Thyroid gland (tissue), 4 donors: ENCODE results near the gene KIAA1586. TPM values are rescaled to one million over a fixed set of nuclear protein-coding genes. Genes with fewer than 3 reads are reported as not detected.
"Not testable (repeated sequence)": the region's sequence is repeated elsewhere in the genome, so short reads cannot be mapped to it uniquely, and the experiment has no call there.

Experiments
- DNase-seq, 2 donors: peaks; one replicate each; pipeline ENCODE4 v3.0.0-alpha.2; 2019
- H3K27ac ChIP-seq, 3 donors: fragments of 200-600 bp; sonication (generic); 1 replicate in 2 of 3; 2 replicates in 1 of 3; pipeline ENCODE4 v1.5.1; 2016 to 2019; ENCODE audit warnings: mild to moderate bottlenecking in 1 of 3, moderate library complexity in 1 of 3
- H3K27me3 ChIP-seq: fragments of 200-600 bp; sonication (generic); one replicate; pipeline ENCODE4 v1.5.1; 2019
- H3K36me3 ChIP-seq, 2 donors: fragments of 200-600 bp; sonication (generic); one replicate each; pipeline ENCODE4 v1.5.1; 2016 to 2019
- H3K4me1 ChIP-seq, 2 donors: fragments of 200-600 bp; sonication (generic); one replicate each; pipeline ENCODE4 v1.5.1; 2017 to 2019
- H3K4me3 ChIP-seq, 3 donors: fragments of 200-600 bp; sonication (generic); replicated peaks in 1 of 3; 1 replicate in 2 of 3; 2 replicates in 1 of 3; pipeline ENCODE4 v1.5.1; 2016; ENCODE audit warnings: mild to moderate bottlenecking in 1 of 3
- H3K9me3 ChIP-seq: fragments of 200-600 bp; sonication (generic); one replicate; pipeline ENCODE4 v1.5.1; 2017
- CTCF ChIP-seq, 6 experiments: fragments of 200-600 bp in 3 of 6; fragments of 450-650 bp in 3 of 6; sonication (generic) in 3 of 6; IDR thresholded peaks; one replicate each; pipeline ENCODE4 v1.5.1; 2016 to 2019; ENCODE audit warnings: antibody characterized with exemption in 6 of 6, mild to moderate bottlenecking in 2 of 6, inconsistent platforms in 1 of 6, moderate library complexity in 1 of 6
- POLR2A ChIP-seq, 2 donors: fragments of 450-650 bp; IDR thresholded peaks; one replicate each; pipeline ENCODE4 v1.6.1; 2017; ENCODE audit warnings: antibody characterized with exemption in 2 of 2, mild to moderate bottlenecking in 2 of 2, moderate library complexity in 1 of 2
- WGBS, 2 donors: methylation state at CpG; one replicate each; pipeline ENCODE4 v1.1.5; 2017; 5-methylcytosine and 5-hydroxymethylcytosine counted together
- intact Hi-C: fragments of 100-400 bp; cut with DNase I; formaldehyde crosslinking; loops from one replicate; pipeline ENCODE4 v1.15.1; 2023
- total RNA-seq, 4 donors: library from RNA; depleted of rRNA; stranded (reverse); fragments of >200 nt; gene quantifications; one replicate each; pipeline ENCODE4 v1.2.3, GENCODE V29; 2016

The KIAA1586 gene
- total RNA-seq, 4 donors from 2014 or later = 9.1 to 16.8 (median 11.0) TPM

GRCh38 chr6:57029213-57029612 lies 17.3 kb upstream of the KIAA1586 start:
- 78 to 89% methylated on average over 9 of the region's 9 CpGs for WGBS, 2 donors
- Histone ChIP-seq H3K36me3 (no peaks in the 10 kb centered on the region), H3K4me1 (no peaks in the 10 kb centered on the region), H3K27ac (no peak overlapping the region), H3K9me3 (no peaks in the 10 kb centered on the region), H3K4me3 (no peak overlapping the region), H3K27me3 (no peaks in the 10 kb centered on the region)
- no peak for DNase-seq
- TF ChIP-seq POLR2A (IDR thresholded peaks at IDR 0.05) (no peak), CTCF (IDR thresholded peaks at IDR 0.05) (no peak)
- intact Hi-C loops = no loop called here

DNA sequence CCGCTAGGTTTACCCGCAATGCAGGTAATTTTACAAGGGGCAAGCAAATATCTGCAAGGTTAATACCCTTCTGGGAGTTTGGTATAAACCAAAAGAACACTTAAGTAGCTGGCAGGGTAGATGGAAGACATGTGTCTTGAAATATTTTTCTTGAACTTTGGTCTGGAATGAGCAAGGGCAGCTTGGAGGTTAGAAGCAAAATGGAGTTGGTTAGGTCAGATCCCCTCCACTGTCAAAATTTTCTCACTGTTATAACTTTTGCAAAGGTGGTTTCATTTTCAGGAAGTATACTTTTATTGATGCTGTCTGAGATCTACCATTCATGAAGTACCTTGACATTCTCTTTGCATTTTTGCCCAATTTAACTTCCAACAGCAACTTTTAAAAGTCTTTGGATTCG lies 13.3 kb upstream of the KIAA1586 start:
- WGBS, 2 donors = 91 to 95% methylated on average over 3 of the region's 3 CpGs
- Histone ChIP-seq H3K9me3 (no peaks in the 10 kb centered on the region), H3K36me3 (no peaks in the 10 kb centered on the region), H3K27ac (no peak overlapping the region), H3K4me1 (no peaks in the 10 kb centered on the region), H3K27me3 (no peaks in the 10 kb centered on the region), H3K4me3 (no peak overlapping the region)
- intact Hi-C loops = no loop called here
- TF ChIP-seq POLR2A (IDR thresholded peaks at IDR 0.05) (no peak), CTCF (IDR thresholded peaks at IDR 0.05) (no peak)
- DNase-seq = no peak

DNA sequence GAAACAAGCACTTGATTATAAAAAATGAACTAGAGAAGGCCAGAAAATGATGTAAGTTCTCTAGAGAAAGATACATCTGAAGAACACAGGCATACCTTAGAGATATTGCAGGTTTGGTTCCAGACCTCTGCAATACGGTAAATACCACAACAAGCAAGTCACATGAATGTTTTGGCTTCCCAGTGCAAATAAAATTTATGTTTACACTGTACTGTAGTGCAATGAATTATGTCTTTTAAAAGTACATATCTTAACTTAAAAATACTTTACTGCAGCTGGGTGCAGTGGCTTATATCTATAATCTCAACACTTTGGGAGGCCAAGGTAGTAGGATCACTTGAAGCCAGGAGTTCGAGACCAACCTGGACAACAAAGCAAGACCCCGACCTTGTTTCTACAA lies 10.9 kb upstream of the KIAA1586 start:
- no peak overlapping the region for H3K27ac ChIP-seq
- intact Hi-C loops = no loop called here
- no peaks in the 10 kb centered on the region for H3K36me3 ChIP-seq
- WGBS, 2 donors = 25 to 33% methylated on average over 3 of the region's 3 CpGs
- no peaks in the 10 kb centered on the region for H3K9me3 ChIP-seq
- no peak for TF ChIP-seq CTCF (IDR thresholded peaks at IDR 0.05)
- TF ChIP-seq POLR2A (IDR thresholded peaks at IDR 0.05) = no peak
- H3K27me3 ChIP-seq = no peaks in the 10 kb centered on the region
- no peaks in the 10 kb centered on the region for H3K4me1 ChIP-seq
- DNase-seq = no peak
- H3K4me3 ChIP-seq = no peak overlapping the region

DNA sequence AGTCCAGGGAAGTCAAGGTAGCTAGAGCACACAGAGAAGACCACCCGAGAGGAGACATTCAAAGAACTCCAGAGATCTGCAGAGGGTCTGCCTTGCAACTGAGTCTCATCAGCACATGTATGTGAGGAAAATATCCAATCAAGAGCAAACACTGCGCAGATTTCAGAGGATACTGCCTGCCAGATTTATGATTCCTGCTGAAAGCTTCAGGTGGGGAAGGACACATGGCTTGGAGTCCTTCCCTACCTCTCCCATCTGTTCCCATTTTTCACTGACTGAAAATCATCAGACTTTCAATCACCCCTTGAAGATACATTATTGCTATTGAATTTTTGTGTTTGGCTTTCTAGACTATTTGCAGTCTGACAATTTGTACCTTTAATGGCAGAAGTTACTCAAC lies 7.6 kb upstream of the KIAA1586 start:
- WGBS, 2 donors = 96 to 98% methylated on average over 2 of the region's 2 CpGs
- Histone ChIP-seq H3K27ac (no peak overlapping the region), H3K4me1 (no peaks in the 10 kb centered on the region), H3K9me3 (no peaks in the 10 kb centered on the region), H3K4me3 (no peak overlapping the region), H3K36me3 (no peaks in the 10 kb centered on the region), H3K27me3 (no peaks in the 10 kb centered on the region)
- no peak for DNase-seq
- TF ChIP-seq POLR2A (IDR thresholded peaks at IDR 0.05) = no peak
- TF ChIP-seq CTCF (IDR thresholded peaks at IDR 0.05) = no peak
- intact Hi-C loops = no loop called here

DNA sequence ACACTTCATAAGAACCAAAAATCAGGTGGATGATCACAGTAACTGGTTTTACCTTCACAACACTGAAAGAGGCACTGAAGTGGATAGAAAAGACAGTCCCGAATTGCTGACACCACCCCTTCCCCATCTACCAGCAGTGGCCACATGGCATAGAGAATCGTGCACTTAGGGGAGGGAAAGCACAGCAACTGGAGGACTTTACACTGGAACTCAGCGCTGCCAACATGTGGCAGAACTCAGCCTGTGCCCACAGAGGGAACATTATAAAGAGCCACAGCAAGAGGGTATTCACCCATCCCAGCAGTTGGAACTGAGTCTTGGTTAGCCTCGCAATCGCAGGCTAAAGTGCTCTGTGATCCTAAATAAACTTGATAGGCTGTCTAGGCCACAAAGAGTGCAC lies 6.5 kb upstream of the KIAA1586 start:
- TF ChIP-seq POLR2A (IDR thresholded peaks at IDR 0.05) (no peak), CTCF (IDR thresholded peaks at IDR 0.05) (no peak)
- Histone ChIP-seq H3K27ac (no peak overlapping the region), H3K9me3 (no peaks in the 10 kb centered on the region), H3K27me3 (no peaks in the 10 kb centered on the region), H3K36me3 (no peaks in the 10 kb centered on the region), H3K4me1 (no peaks in the 10 kb centered on the region), H3K4me3 (no peak overlapping the region)
- intact Hi-C loops = no loop called here
- 66 to 78% methylated on average over 5 of the region's 5 CpGs for WGBS, 2 donors
- DNase-seq = no peak

- H3K9me3 ChIP-seq, H3K27me3 ChIP-seq, H3K27ac ChIP-seq, DNase-seq, H3K4me1 ChIP-seq, H3K36me3 ChIP-seq, intact Hi-C loops, H3K4me3 ChIP-seq: not testable (repeated sequence)
- 90 to 91% methylated on average over 1 of the region's 1 CpG for WGBS, 2 donors
Measured at GRCh38 chr6:57044061-57044460, 2.4 kb upstream of the KIAA1586 start.
